Testis (tissue), 3 donors: ENCODE measurements around the gene INPP5A. TPM values are rescaled to one million over a fixed set of nuclear protein-coding genes. Genes with fewer than 3 reads are reported as not detected.

ENCODE experiments used
- DNase-seq: peaks from one replicate; pipeline ENCODE4 v3.0.0-alpha.2; 2019
- H3K27ac ChIP-seq, 2 donors: fragments of 200-600 bp; sonication (generic); one replicate each; pipeline ENCODE4 v1.5.1; 2019
- H3K27me3 ChIP-seq: fragments of 200-600 bp; sonication (generic); one replicate; pipeline ENCODE4 v1.5.1; 2019
- H3K36me3 ChIP-seq: fragments of 200-600 bp; sonication (generic); one replicate; pipeline ENCODE4 v1.5.1; 2017; ENCODE audit warnings: low read depth; ENCODE audit errors: missing control alignments
- H3K4me1 ChIP-seq: fragments of 200-600 bp; sonication (generic); one replicate; pipeline ENCODE4 v1.5.1; 2019
- H3K4me3 ChIP-seq, 2 donors: fragments of 200-600 bp; sonication (generic); one replicate each; pipeline ENCODE4 v1.5.1; 2017 to 2019
- H3K9me3 ChIP-seq: fragments of 200-600 bp; sonication (generic); one replicate; pipeline ENCODE4 v1.5.1; 2017
- CTCF ChIP-seq, 3 experiments: fragments of 450-650 bp in 2 of 3; fragments of 200-600 bp in 1 of 3; sonication (generic) in 1 of 3; IDR thresholded peaks; one replicate each; pipeline ENCODE4 v1.5.1; 2016 to 2019; ENCODE audit warnings: antibody characterized with exemption in 3 of 3, mild to moderate bottlenecking in 2 of 3, moderate library complexity in 1 of 3
- POLR2A ChIP-seq: fragments of 450-650 bp; IDR thresholded peaks from one replicate; pipeline ENCODE4 v1.6.1; 2017; ENCODE audit warnings: antibody characterized with exemption, mild to moderate bottlenecking, moderate library complexity
- WGBS, 2 donors: methylation state at CpG; one replicate each; pipeline ENCODE4 v1.1.5; 2018; 5-methylcytosine and 5-hydroxymethylcytosine counted together
- intact Hi-C: fragments of 100-400 bp; cut with DNase I; formaldehyde crosslinking; loops from one replicate; pipeline ENCODE4 v1.15.1; 2023; ENCODE audit warnings: low total_unique reads
- polyA plus RNA-seq: library from polyadenylated mRNA; stranded (reverse); fragments of 350-450 nt; fragmentation: Illumina TruSeq; extraction: RNeasy Lipid Tissue Mini Kit (QIAGEN cat#74804); gene quantifications from one replicate; pipeline ENCODE4 v1.2.3, GENCODE V29; 2014; ENCODE audit warnings: low read depth, low replicate concordance; ENCODE audit not compliant: insufficient read depth
- total RNA-seq, 2 donors: library from RNA; depleted of rRNA; stranded (reverse); fragments of >200 nt; gene quantifications; one replicate each; pipeline ENCODE4 v1.2.3, GENCODE V29; 2016

The INPP5A gene
- total and polyA plus RNA-seq, 3 donors from 2014 or later: 54.1 to 103 (median 73.0) TPM

DNA sequence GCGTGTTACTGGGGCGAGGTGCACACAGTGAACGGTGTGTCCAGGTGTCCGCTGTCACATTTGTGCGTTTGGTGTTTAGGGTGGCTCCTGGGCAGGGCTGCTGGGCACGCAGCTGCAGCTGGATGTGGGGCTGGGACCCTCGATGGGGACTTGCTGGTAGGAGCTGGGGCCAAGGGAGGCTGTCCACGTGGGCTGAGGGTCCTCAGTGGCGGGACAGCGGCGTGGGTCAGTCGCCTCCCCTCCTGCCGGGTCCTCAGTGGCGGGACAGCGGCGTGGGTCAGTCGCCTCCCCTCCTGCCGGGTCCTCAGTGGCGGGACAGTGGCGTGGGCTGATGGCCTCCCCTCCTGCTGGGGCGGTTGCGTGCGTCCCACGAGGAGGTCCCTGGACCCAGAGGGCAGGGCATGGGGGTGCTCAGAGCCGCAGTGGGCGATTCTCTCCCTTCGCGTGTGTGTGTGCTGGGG is 68.5 kb downstream of the INPP5A start:
- Histone ChIP-seq H3K4me1 (peaks cover 53% of the 10 kb centered on the region), H3K4me3 (no peak overlapping the region)
- intact Hi-C loops: no loop called here

GRCh38 chr10:132606536-132607316 is 69.1 kb downstream of the INPP5A start:
- H3K9me3 ChIP-seq: no peaks in the 10 kb centered on the region
- H3K36me3 ChIP-seq: no peaks in the 10 kb centered on the region
- peak overlapping the region; percentile 70 to 79 for H3K27ac ChIP-seq
- no peak overlapping the region for H3K4me3 ChIP-seq
- H3K4me1 ChIP-seq: peaks cover 53% of the 10 kb centered on the region
- intact Hi-C loops: no loop called here
- 31 to 36% methylated on average over 17 to 40 of the region's 40 CpGs for WGBS, 2 donors
- no peaks in the 10 kb centered on the region for H3K27me3 ChIP-seq
- DNase-seq: peak; percentile 87
- TF ChIP-seq CTCF (IDR thresholded peaks at IDR 0.05): no peak
- TF ChIP-seq POLR2A: no peak

More for the DNA sequence above, 68.5 kb downstream of the INPP5A start:
- TF ChIP-seq POLR2A (no peak), CTCF (IDR thresholded peaks at IDR 0.05) (no peak)
- 33 to 41% methylated on average over 12 to 24 of the region's 28 CpGs for WGBS, 2 donors
- DNase-seq: no peak
- Histone ChIP-seq H3K36me3 (no peaks in the 10 kb centered on the region), H3K27ac (peak overlapping the region; percentile 70 to 79), H3K27me3 (no peaks in the 10 kb centered on the region), H3K9me3 (no peaks in the 10 kb centered on the region)

DNA sequence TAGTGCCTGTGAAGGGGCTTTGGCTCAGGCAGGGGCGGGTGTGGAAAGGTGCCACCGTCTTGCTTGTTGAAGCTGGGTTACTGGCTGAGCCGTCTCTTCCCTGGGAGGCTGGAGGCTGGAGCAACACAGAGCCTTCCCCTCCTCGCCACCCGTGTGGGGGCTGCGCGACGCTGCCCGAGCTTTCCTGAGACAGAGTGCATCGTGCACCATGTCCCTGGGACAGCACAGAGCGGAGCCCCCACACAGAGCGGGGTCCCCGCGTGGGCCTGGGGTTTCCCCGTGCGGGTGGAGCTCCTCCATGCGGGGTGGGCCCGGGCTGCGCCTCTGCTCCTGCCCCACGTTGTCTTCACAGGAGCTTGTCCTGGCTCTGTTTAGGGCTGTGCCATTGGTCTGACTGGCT is 69.9 kb downstream of the INPP5A start:
- no peak for DNase-seq
- H3K4me3 ChIP-seq: no peak overlapping the region
- intact Hi-C loops: no loop called here
- TF ChIP-seq POLR2A: no peak
- no peak for TF ChIP-seq CTCF (IDR thresholded peaks at IDR 0.05)
- H3K4me1 ChIP-seq: peaks cover 51% of the 10 kb centered on the region
- no peaks in the 10 kb centered on the region for H3K36me3 ChIP-seq
- H3K27me3 ChIP-seq: no peaks in the 10 kb centered on the region
- WGBS, 2 donors: 79 to 85% methylated on average over 10 to 20 of the region's 20 CpGs
- H3K9me3 ChIP-seq: no peaks in the 10 kb centered on the region
- peak overlapping the region in 1 of 2 donors; percentile 79 for H3K27ac ChIP-seq

GRCh38 chr10:132607961-132608495 is 70.4 kb downstream of the INPP5A start:
- no peak overlapping the region for H3K4me3 ChIP-seq
- WGBS, 2 donors: 56 to 79% methylated on average over 1 to 25 of the region's 25 CpGs
- no peak for TF ChIP-seq CTCF (IDR thresholded peaks at IDR 0.05)
- no peak for TF ChIP-seq POLR2A
- no peak for DNase-seq
- intact Hi-C loops: no loop called here
- peaks cover 46% of the 10 kb centered on the region for H3K4me1 ChIP-seq
- peak overlapping the region in 1 of 2 donors; percentile 79 for H3K27ac ChIP-seq
- no peaks in the 10 kb centered on the region for H3K9me3 ChIP-seq
- no peaks in the 10 kb centered on the region for H3K36me3 ChIP-seq
- no peaks in the 10 kb centered on the region for H3K27me3 ChIP-seq
